GM04504 (cell line): ENCODE results near the gene AK3.

Experiments
- DNase-seq: peaks from one replicate; pipeline ENCODE4 v3.0.0-alpha.2; 2012; ENCODE audit warnings: low read depth

AK3 gene

GRCh38 chr9:4706021-4706420 lies 35.0 kb downstream of the AK3 start:
- DNase-seq: no peak

- no peak for DNase-seq
Measured at GRCh38 chr9:4704129-4704528, 36.9 kb downstream of the AK3 start.

- no peak for DNase-seq
Measured at GRCh38 chr9:4701526-4701925, 39.5 kb downstream of the AK3 start.

- DNase-seq: no peak
Measured at GRCh38 chr9:4700932-4701331, 40.1 kb downstream of the AK3 start.

GRCh38 chr9:4700091-4700490 lies 40.9 kb downstream of the AK3 start:
- DNase-seq: no peak

- peak; percentile 58 for DNase-seq
Measured at GRCh38 chr9:4691795-4692194, 49.2 kb downstream of the AK3 start.

GRCh38 chr9:4690144-4690543 lies 50.9 kb downstream of the AK3 start:
- DNase-seq: no peak

- DNase-seq: no peak
Measured at GRCh38 chr9:4689687-4690104, 51.3 kb downstream of the AK3 start.

- DNase-seq: no peak
Measured at GRCh38 chr9:4689021-4689420, 52.0 kb downstream of the AK3 start.

GRCh38 chr9:4686584-4686983 lies 54.4 kb downstream of the AK3 start:
- DNase-seq: no peak

- DNase-seq: no peak
Measured at GRCh38 chr9:4686112-4686511, 54.9 kb downstream of the AK3 start.

- DNase-seq: no peak
Measured at GRCh38 chr9:4684820-4685219, 56.2 kb downstream of the AK3 start.

GRCh38 chr9:4680750-4681149 lies 60.3 kb downstream of the AK3 start:
- no peak for DNase-seq

- no peak for DNase-seq
Measured at GRCh38 chr9:4680173-4680525, 60.9 kb downstream of the AK3 start.

- DNase-seq: peak; percentile 89
Measured at GRCh38 chr9:4679268-4680172, 61.5 kb downstream of the AK3 start, which contains the start of gene CDC37L1. TSS of gene CDC37L1 (plus strand) at chr9:4679569. CDS start at chr9:4679768, 199 bp downstream.

GRCh38 chr9:4678679-4679267 lies 62.2 kb downstream of the AK3 start:
- no peak for DNase-seq

GRCh38 chr9:4677392-4677791 lies 63.6 kb downstream of the AK3 start:
- DNase-seq: no peak

GRCh38 chr9:4674783-4675182 lies 66.2 kb downstream of the AK3 start:
- DNase-seq: peak; percentile 91

- DNase-seq: no peak
Measured at GRCh38 chr9:4671737-4672136, 69.3 kb downstream of the AK3 start.

GRCh38 chr9:4670591-4670990 lies 70.4 kb downstream of the AK3 start:
- DNase-seq: no peak

GRCh38 chr9:4669890-4670289 lies 71.1 kb downstream of the AK3 start:
- no peak for DNase-seq

GRCh38 chr9:4668604-4669003 lies 72.4 kb downstream of the AK3 start:
- DNase-seq: no peak

GRCh38 chr9:4667681-4668080 lies 73.3 kb downstream of the AK3 start:
- no peak for DNase-seq
